ENCODE data around the gene EEF1G.

DNA sequence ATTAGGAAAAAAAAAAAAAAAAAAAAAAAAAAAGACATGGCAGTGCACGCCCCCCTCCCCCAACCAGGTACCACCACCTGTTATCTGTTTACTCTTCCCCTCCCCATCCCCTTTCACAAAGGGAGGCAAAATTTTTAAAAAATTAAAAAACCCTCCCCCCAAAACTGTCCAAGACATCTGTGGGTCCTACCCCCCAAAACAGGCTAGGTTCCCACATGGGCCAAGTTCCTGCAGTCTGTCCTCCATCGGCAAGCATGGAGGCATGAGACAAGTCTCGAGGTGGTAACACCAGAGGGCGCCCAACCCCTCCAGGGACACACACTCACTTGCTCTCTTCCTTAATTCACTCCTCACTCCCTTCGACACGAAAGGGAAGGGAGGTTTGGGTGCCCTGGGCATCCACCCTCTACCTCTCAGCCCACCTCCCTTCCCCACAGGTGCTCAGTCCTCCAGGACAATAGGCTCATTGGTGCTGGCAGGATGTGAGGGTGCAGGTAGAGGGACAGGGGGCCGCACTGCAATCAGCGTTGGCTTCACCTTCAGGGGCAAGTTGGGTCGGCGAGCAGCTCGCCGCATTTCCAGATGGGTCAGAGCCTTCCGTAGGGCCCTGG lies 19.8 kb upstream of the EEF1G start:
- TF ChIP-seq, protein P1, sequence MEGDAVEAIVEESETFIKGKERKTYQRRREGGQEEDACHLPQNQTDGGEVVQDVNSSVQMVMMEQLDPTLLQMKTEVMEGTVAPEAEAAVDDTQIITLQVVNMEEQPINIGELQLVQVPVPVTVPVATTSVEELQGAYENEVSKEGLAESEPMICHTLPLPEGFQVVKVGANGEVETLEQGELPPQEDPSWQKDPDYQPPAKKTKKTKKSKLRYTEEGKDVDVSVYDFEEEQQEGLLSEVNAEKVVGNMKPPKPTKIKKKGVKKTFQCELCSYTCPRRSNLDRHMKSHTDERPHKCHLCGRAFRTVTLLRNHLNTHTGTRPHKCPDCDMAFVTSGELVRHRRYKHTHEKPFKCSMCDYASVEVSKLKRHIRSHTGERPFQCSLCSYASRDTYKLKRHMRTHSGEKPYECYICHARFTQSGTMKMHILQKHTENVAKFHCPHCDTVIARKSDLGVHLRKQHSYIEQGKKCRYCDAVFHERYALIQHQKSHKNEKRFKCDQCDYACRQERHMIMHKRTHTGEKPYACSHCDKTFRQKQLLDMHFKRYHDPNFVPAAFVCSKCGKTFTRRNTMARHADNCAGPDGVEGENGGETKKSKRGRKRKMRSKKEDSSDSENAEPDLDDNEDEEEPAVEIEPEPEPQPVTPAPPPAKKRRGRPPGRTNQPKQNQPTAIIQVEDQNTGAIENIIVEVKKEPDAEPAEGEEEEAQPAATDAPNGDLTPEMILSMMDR (IDR thresholded peaks at IDR 0.05) = peak in 3 of 4 experiments; percentile 50 to 67 (median 56)
- TF ChIP-seq POLR2A (IDR thresholded peaks at IDR 0.05) = no peak
